GM18508 (cell line): ENCODE results near the gene PTGS2.

Experiments used
- ATAC-seq: cut with Tn5 transposase; IDR thresholded peaks from one replicate; pipeline ENCODE4 v1.9.1; 2021; ENCODE audit warnings: moderate number of reproducible peaks; ENCODE audit not compliant: insufficient read depth, unreplicated experiment

PTGS2 gene

GRCh38 chr1:186680245-186681061 lies at the start of gene PTGS2:
PTGS2 (minus strand) TSS chr1:186680423; CDS start chr1:186680290, 133 bp downstream.
- no peak for ATAC-seq

GRCh38 chr1:186722711-186723309 lies 42.6 kb upstream of the PTGS2 start:
- no peak for ATAC-seq

GRCh38 chr1:186717286-186717685 lies 37.1 kb upstream of the PTGS2 start:
- no peak for ATAC-seq

- no peak for ATAC-seq
Observed at GRCh38 chr1:186715887-186716809, 35.9 kb upstream of the PTGS2 start.

- no peak for ATAC-seq
Observed at GRCh38 chr1:186710696-186711095, 30.5 kb upstream of the PTGS2 start.

GRCh38 chr1:186708694-186709097 lies 28.5 kb upstream of the PTGS2 start:
- no peak for ATAC-seq

- no peak for ATAC-seq
Observed at GRCh38 chr1:186703209-186703766, 23.1 kb upstream of the PTGS2 start.

- ATAC-seq, result no peak
Observed at GRCh38 chr1:186700722-186701121, 20.5 kb upstream of the PTGS2 start.

- ATAC-seq, result no peak
Observed at GRCh38 chr1:186699519-186699918, 19.3 kb upstream of the PTGS2 start.

- ATAC-seq, result no peak
Observed at GRCh38 chr1:186689907-186690306, 9.7 kb upstream of the PTGS2 start.

- ATAC-seq, result no peak
Observed at GRCh38 chr1:186689376-186689775, 9.2 kb upstream of the PTGS2 start.

GRCh38 chr1:186683652-186684410 lies 3.6 kb upstream of the PTGS2 start:
- ATAC-seq, result no peak

- ATAC-seq, result no peak
Observed at GRCh38 chr1:186682736-186683135, 2.5 kb upstream of the PTGS2 start.

- no peak for ATAC-seq
Observed at GRCh38 chr1:186681801-186682200, 1.6 kb upstream of the PTGS2 start.

- ATAC-seq, result no peak
Observed at GRCh38 chr1:186681121-186681520, 898 bp upstream of the PTGS2 start.

- ATAC-seq, result no peak
Observed at GRCh38 chr1:186679924-186680244, 339 bp downstream of the PTGS2 start.

GRCh38 chr1:186678155-186678554 lies 2.1 kb downstream of the PTGS2 start:
- no peak for ATAC-seq

- ATAC-seq, result no peak
Observed at GRCh38 chr1:186672596-186672995, 7.6 kb downstream of the PTGS2 start.

GRCh38 chr1:186672131-186672530 lies 8.1 kb downstream of the PTGS2 start:
- ATAC-seq, result no peak
